ENCODE results near the gene LCP1. TPM values are rescaled to one million over a fixed set of nuclear protein-coding genes. Genes with fewer than 3 reads are reported as not detected.

Gene LCP1
- polyA plus RNA-seq, 1 donor (not counting 4 experiments of a cell fraction or from before 2014, with no cell fraction given) = 2.5 TPM

DNA sequence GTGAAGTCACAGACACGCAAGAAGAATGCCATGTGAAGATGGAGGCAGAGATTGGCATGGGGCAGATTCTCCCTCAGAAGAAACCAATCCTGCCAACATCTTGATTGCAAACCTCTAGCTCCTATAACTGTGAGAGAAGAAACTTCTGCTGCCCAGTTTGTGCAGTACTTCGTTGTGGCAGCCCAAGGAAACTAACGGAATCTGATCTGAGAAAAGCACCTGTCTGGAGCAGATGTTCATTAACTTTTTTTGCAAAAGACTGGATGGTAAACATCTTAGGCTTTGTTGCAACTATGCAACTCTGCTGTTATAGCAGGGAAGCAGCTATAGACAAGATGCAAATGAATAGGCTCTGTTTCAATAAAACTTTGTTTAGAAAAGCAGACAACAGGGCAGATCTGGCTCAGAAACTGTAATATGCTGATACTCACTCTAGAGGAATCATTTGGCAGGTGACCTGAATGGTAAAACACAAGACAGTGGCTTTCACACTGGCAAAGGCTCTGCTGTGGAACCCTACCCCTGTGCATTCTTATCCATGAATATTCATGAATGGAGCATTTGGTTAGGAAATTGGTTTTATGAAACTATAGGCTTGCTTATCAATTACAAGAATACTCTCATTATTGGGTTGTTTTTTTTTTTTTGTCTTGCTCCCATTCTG lies 51.9 kb downstream of the LCP1 start:
- H3K4me1 ChIP-seq (ENCODE audit: control insufficient read depth, extremely low read depth, insufficient read depth, low read length) = peaks cover 12% of the 10 kb centered on the region
- no peaks in the 10 kb centered on the region for H3K79me2 ChIP-seq (ENCODE audit: control insufficient read depth, insufficient read depth, low read length)
- no peak overlapping the region for H2AFZ ChIP-seq (ENCODE audit: control insufficient read depth, low read length)
- no peak overlapping the region for H3K4me2 ChIP-seq (ENCODE audit: control insufficient read depth, extremely low read depth, insufficient read depth, low read depth, low read length)
- H3K9ac ChIP-seq (ENCODE audit: control insufficient read depth, extremely low read depth, insufficient read depth, low read length) = no peak overlapping the region
- H3K36me3 ChIP-seq (ENCODE audit: control insufficient read depth in 2 of 2, extremely low read depth in 1 of 2, insufficient read depth in 2 of 2, low read length in 2 of 2) = no peaks in the 10 kb centered on the region
- no peak for FAIRE-seq
- no peak for TF ChIP-seq EZH2 (IDR thresholded peaks at IDR 0.05; ENCODE audit: low read length)
- TF ChIP-seq, protein P1, sequence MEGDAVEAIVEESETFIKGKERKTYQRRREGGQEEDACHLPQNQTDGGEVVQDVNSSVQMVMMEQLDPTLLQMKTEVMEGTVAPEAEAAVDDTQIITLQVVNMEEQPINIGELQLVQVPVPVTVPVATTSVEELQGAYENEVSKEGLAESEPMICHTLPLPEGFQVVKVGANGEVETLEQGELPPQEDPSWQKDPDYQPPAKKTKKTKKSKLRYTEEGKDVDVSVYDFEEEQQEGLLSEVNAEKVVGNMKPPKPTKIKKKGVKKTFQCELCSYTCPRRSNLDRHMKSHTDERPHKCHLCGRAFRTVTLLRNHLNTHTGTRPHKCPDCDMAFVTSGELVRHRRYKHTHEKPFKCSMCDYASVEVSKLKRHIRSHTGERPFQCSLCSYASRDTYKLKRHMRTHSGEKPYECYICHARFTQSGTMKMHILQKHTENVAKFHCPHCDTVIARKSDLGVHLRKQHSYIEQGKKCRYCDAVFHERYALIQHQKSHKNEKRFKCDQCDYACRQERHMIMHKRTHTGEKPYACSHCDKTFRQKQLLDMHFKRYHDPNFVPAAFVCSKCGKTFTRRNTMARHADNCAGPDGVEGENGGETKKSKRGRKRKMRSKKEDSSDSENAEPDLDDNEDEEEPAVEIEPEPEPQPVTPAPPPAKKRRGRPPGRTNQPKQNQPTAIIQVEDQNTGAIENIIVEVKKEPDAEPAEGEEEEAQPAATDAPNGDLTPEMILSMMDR (optimal IDR thresholded peaks at IDR 0.05 in 1 of 3, IDR thresholded peaks at IDR 0.05 in 1 of 3, conservative IDR thresholded peaks at IDR 0.05 in 1 of 3; ENCODE audit: extremely low read depth in 1 of 3, insufficient read depth in 2 of 3, low read length in 3 of 3) = no peak
- no peaks in the 10 kb centered on the region for H3K9me1 ChIP-seq (ENCODE audit: control insufficient read depth, extremely low read depth, insufficient read depth, low read length)
- no peaks in the 10 kb centered on the region for H4K20me1 ChIP-seq (ENCODE audit: control insufficient read depth, extremely low read depth, insufficient read depth, low read length)
- no peak overlapping the region for H3K4me3 ChIP-seq (ENCODE audit: control insufficient read depth in 2 of 3, extremely low read depth in 1 of 3, insufficient read depth in 2 of 3, low read depth in 1 of 3, low read length in 3 of 3)
- dilution Hi-C loops (cut with MboI; ENCODE audit: extremely low pct_ligation_motif_present, low sequenced_read_pairs) = no loop called here
- no peaks in the 10 kb centered on the region for H3K9me3 ChIP-seq (ENCODE audit: control insufficient read depth, low read depth, low read length)
- no peak overlapping the region for H3K27ac ChIP-seq (ENCODE audit: control insufficient read depth, insufficient read depth, low read length)
- no peak for DNase-seq (ENCODE audit: low read depth, low spot score)
- no peaks in the 10 kb centered on the region for H3K27me3 ChIP-seq (ENCODE audit: control insufficient read depth, extremely low read depth, insufficient read depth, low read length)

DNA sequence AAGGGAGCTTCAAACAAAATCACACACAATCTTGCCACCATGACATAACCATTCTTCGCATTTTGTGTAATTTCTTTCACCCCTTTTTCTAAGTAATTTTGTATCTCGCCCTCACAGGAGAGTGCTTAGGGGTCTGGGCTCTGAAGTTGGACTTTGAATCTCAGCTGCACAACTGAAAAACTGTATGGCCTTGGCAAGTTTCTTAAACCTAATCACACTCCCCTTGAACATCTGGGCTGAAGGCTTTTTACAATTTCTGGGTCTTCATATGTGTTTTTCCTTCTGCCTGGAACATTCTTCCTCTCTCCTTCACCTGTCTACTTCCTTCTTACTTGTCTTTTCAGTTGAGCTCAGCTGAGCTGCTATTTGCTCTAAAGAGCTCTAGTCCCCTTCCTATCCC lies 52.9 kb downstream of the LCP1 start:
- Histone ChIP-seq H3K9me3 (ENCODE audit: control insufficient read depth, low read depth, low read length) (no peaks in the 10 kb centered on the region), H3K36me3 (ENCODE audit: control insufficient read depth in 2 of 2, extremely low read depth in 1 of 2, insufficient read depth in 2 of 2, low read length in 2 of 2) (no peaks in the 10 kb centered on the region), H4K20me1 (ENCODE audit: control insufficient read depth, extremely low read depth, insufficient read depth, low read length) (no peaks in the 10 kb centered on the region), H2AFZ (ENCODE audit: control insufficient read depth, low read length) (no peak overlapping the region), H3K27ac (ENCODE audit: control insufficient read depth, insufficient read depth, low read length) (no peak overlapping the region), H3K27me3 (ENCODE audit: control insufficient read depth, extremely low read depth, insufficient read depth, low read length) (no peaks in the 10 kb centered on the region), H3K4me2 (ENCODE audit: control insufficient read depth, extremely low read depth, insufficient read depth, low read depth, low read length) (no peak overlapping the region), H3K4me3 (ENCODE audit: control insufficient read depth in 2 of 3, extremely low read depth in 1 of 3, insufficient read depth in 2 of 3, low read depth in 1 of 3, low read length in 3 of 3) (no peak overlapping the region), H3K79me2 (ENCODE audit: control insufficient read depth, insufficient read depth, low read length) (no peaks in the 10 kb centered on the region), H3K9ac (ENCODE audit: control insufficient read depth, extremely low read depth, insufficient read depth, low read length) (no peak overlapping the region), H3K9me1 (ENCODE audit: control insufficient read depth, extremely low read depth, insufficient read depth, low read length) (no peaks in the 10 kb centered on the region), H3K4me1 (ENCODE audit: control insufficient read depth, extremely low read depth, insufficient read depth, low read length) (peaks cover 11% of the 10 kb centered on the region)
- FAIRE-seq = no peak
- no peak for DNase-seq (ENCODE audit: low read depth, low spot score)
- dilution Hi-C loops (cut with MboI; ENCODE audit: extremely low pct_ligation_motif_present, low sequenced_read_pairs) = no loop called here
- TF ChIP-seq, protein P1 (optimal IDR thresholded peaks at IDR 0.05 in 1 of 3, IDR thresholded peaks at IDR 0.05 in 1 of 3, conservative IDR thresholded peaks at IDR 0.05 in 1 of 3; ENCODE audit: extremely low read depth in 1 of 3, insufficient read depth in 2 of 3, low read length in 3 of 3) = no peak
- TF ChIP-seq EZH2 (IDR thresholded peaks at IDR 0.05; ENCODE audit: low read length) = no peak
